Head of caudate nucleus (tissue), 42 donors: ENCODE measurements around the gene TRIM46.

ENCODE experiments used
- DNase-seq, 42 donors: peaks; one replicate each; pipeline versions ENCODE4 v3.0.0 to v3.0.0-alpha.2; 2020 to 2021; ENCODE audit warnings: mixed read lengths in 7 of 42
- intact Hi-C: fragments of 100-400 bp; cut with DNase I; formaldehyde crosslinking; loops from one replicate; pipeline ENCODE4 v1.15.0; 2022

The TRIM46 gene

GRCh38 chr1:155195201-155196102 lies 21.8 kb downstream of the TRIM46 start:
- DNase-seq = no peak
- intact Hi-C loops = no loop called here

DNA sequence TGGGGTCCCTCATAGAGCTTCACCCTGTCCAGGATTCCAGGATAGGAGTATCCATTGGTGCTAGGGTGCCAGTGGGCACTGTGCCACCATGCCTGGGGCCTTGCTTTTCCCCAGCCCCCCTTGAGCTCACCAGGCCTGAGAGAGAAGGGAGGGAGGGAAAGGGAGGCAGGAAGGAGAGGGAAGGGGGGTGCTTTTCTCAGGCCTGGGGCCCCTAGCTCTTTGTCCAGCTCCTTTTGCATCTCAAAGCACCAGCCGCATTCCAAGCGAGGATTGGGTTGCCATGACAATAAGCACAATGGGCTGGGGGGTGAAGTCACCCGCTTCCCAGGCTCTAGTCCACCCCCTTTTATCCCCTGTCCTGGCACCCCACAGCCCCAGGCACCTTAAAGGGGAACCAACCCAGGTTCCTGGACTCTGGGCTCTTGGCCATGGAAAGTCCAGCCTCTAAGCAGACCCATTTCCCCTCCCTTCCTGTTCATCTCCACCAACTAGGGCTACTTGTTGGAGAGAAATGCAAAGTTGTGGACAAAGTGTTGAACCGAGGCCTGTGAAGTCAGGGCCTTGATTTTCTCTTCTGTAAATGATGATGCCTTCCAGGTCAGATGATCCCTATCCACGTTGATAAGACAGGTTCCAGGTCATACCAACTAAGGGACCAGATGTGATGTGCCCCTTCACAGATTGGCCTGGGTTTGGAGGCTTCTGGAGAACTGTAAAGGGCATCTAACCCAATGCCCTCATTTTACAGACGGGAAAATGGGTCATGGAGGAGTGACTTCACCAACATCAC lies 22.6 kb downstream of the TRIM46 start:
- intact Hi-C loops = no loop called here
- DNase-seq = peak in 31 of 42 donors; percentile 19 to 87 (median 61)

- intact Hi-C loops = no loop called here
- peak in 15 of 42 donors; percentile 5 to 75 (median 48) for DNase-seq
These were observed 23.4 kb downstream of the TRIM46 start for GRCh38 chr1:155196893-155197638.

DNA sequence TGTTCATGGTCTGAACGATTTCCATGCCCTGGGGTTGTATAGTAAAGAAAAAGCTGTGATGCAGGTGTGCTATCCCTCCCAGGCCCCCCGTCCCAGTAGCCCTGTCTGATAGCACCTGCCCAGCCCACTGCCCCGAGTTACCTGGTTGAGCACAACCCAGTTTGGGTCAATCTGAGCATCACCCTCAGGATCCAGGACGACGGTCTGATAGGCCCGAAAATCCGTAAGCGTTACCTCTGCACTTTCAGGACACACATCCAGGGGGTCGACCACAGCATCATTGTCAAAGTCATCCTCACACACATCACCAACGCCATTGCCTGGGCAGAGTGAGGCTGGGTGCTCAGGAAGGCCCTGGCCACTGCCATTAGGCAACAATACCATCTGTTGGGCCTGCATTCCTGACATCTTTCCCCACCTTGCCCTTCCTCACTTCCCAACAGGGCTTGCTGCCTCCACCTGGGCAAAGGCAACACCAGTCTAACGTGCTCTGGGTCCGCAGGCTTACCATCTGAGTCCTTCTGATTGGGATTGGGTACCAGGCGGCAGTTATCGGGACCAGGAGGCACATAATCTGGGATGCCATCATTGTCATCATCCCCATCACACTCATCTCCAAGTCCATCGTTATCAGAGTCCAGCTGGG lies 24.4 kb downstream of the TRIM46 start:
- intact Hi-C loops = no loop called here

GRCh38 chr1:155198547-155198906 lies 24.9 kb downstream of the TRIM46 start:
- intact Hi-C loops = no loop called here

More for the DNA sequence above, 24.4 kb downstream of the TRIM46 start:
- DNase-seq = peak in 2 of 42 donors; percentile 1 to 5

DNA sequence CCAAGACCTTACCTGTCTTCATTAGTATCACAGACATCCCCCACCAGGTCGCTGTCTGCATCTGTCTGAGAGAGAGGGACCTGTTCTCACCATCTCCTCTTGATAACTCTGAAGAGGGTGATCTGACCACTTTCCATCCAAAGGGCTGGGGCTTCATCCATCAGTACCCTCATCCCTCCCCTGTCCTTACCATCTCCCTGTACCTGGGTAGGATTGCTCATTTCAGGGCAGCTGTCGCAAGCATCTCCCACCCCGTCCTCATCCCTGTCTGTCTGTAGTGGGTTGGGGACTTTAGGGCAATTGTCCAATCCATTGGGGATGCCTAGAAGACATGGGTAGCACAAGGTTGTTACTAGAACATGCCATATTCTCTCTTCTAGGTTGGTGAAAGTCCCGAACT lies 26.1 kb downstream of the TRIM46 start:
- intact Hi-C loops = no loop called here
- DNase-seq = peak in 1 of 42 donors; percentile 0

More at GRCh38 chr1:155198547-155198906, 24.9 kb downstream of the TRIM46 start:
- peak in 1 of 42 donors; percentile 0 for DNase-seq

- DNase-seq = peak in 1 of 42 donors; percentile 0
- intact Hi-C loops = no loop called here
These were observed 27.3 kb downstream of the TRIM46 start for GRCh38 chr1:155200920-155201319.

- DNase-seq = peak in 1 of 42 donors; percentile 1
- intact Hi-C loops = no loop called here
These were observed 28.5 kb downstream of the TRIM46 start for GRCh38 chr1:155202198-155202597.

DNA sequence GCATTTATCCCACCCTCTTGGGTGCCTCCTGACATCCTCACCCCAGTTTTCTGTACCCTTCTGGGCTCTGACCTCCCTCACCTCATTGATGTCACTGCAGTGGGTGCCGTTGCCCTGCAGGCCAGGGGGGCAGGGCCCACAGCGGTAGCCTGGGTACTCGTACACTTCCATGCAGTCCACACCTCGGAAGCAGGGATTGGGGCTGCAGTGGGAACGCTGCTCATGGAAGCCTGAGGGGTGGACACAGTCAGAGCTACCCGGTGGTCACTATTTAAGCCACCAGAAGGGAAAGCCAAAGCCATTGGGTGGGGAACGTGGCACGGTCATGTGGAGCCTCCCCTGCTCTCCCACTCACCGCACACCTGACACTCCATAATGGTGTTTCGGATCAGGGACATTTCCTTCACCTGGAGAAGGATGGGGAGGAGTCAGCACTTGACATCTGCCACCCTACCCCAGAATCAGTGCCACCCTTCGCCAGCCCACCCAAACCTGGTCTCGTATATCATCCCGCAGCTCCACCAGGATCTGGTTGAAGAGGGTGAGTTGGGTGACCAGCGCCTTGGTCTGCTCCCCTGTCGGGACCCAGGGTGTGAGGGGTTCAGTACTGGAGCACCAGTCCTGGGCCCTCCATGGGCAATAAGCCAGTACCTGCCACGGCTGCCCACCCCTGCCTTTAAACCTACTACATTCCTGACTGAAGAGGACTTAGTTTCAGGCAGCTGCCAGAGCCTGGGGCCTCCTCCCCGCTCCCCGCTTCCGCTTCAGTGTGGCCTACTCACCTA lies 29.3 kb downstream of the TRIM46 start:
- intact Hi-C loops = no loop called here
- peak in 1 of 42 donors; percentile 2 for DNase-seq

DNA sequence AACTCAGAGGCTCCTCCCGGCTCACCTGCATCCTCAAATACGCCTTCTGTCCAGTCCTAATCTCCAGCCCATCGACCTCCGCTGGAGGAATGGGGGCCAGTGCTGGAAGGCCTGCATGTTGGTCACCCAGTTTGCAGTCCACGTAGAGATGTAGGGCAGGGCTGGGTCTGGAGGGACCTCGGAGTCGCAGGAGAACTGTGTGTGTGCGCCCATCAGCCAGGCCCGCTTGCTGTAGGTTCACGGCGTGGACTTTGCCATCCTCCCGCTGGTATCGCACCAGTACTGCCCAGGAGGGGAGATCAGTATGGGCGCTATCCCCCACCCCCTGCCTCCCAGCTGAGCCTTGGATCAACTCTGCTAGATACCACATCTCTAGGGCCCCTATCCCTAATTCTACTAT lies 31.4 kb downstream of the TRIM46 start:
- intact Hi-C loops = loop anchor here (5.0 kb wide), 1 partner anchor 37 kb away; a partner anchor contains a TSS

DNA sequence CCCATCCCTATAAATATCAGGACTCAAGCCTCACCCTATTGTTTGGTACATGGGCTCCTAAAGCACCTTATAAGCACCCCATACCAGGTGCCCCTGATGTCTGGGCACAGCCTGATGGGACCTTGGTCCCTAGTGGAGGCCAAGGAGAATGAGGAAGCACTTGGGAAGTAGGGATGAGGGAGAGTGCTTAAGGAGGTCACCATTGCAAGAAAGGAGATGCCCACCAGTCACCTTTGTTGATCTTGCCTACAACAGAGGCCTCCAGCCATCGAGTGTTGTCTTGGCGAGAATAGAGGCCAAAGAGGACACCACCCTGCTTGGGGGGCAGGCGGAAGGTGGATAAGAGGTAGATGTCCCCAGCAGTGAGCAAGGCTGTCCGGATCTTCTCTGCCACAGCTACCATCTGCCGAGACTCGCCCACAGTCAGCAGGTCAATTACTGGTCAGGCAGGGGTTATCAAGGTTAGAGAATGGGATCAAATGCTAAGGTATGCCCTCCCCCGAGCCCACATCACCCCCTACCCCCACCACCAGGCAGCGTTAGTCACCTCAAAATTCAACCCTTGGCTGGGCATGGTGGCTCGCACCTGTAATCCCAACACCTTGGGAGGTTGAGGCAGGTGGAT lies 32.4 kb downstream of the TRIM46 start:
- intact Hi-C loops = loop anchor here (5.0 kb wide), 1 partner anchor 36 kb away; a partner anchor contains a TSS

More for the DNA sequence above, 31.4 kb downstream of the TRIM46 start:
- no peak for DNase-seq

GRCh38 chr1:155206891-155207805 lies 33.5 kb downstream of the TRIM46 start:
- intact Hi-C loops = loop anchor here (5.0 kb wide), 1 partner anchor 35 kb away; a partner anchor contains a TSS
- peak; percentile 76 to 94 (median 87) for DNase-seq

More for the DNA sequence above, 32.4 kb downstream of the TRIM46 start:
- no peak for DNase-seq

GRCh38 chr1:155207806-155208540 lies 34.3 kb downstream of the TRIM46 start, which contains the start of gene THBS3:
TSS of gene THBS3 (minus strand) at chr1:155207897. CDS start at chr1:155207876, 21 bp downstream.
- DNase-seq = peak in 39 of 42 donors; percentile 29 to 87 (median 65)
- intact Hi-C loops = loop anchor here (5.0 kb wide), 1 partner anchor 34 kb away; a partner anchor contains a TSS

- DNase-seq = peak; percentile 77 to 96 (median 90)
- intact Hi-C loops = loop anchor here (5.0 kb wide), 1 partner anchor 34 kb away; a partner anchor contains a TSS
These were observed 35.1 kb downstream of the TRIM46 start, which contains the start of gene MTX1 for GRCh38 chr1:155208541-155209311. TSS of gene MTX1 (plus strand) at chr1:155208695. CDS start at chr1:155208805, 110 bp downstream.
